WTC11 (cell line): ENCODE measurements around the gene SPEF1.

ENCODE experiments used
- NFE2L1 ChIP-seq: sonication (generic); formaldehyde crosslinking; IDR thresholded peaks from 2 replicates; pipeline ENCODE4 v1.8.1; 2023; ENCODE audit warnings: missing genetic modification reagents
- OVOL2 ChIP-seq: fragments of 250-450 bp; sonication (Bioruptor Pico); IDR thresholded peaks from 2 replicates; pipeline ENCODE4 v1.9.0; 2021; ENCODE audit warnings: mild to moderate bottlenecking, borderline replicate concordance
- ZNF263 ChIP-seq: sonication (generic); formaldehyde crosslinking; IDR thresholded peaks from 2 replicates; pipeline ENCODE4 v1.8.1; 2022; ENCODE audit warnings: low read depth, mild to moderate bottlenecking, moderate library complexity, missing genetic modification reagents

GRCh38 chr20:3741836-3742458 lies 39.3 kb downstream of the SPEF1 start:
- TF ChIP-seq NFE2L1 (CRISPR knock-in tag) (no peak), OVOL2 (CRISPR knock-in tag) (no peak), ZNF263 (CRISPR knock-in tag) (no peak)
